AG09319 (cell line): ENCODE results near the gene PTPN7.

Experiments used
- DNase-seq: peaks from one replicate; pipeline ENCODE4 v3.0.0-alpha.2; 2010; ENCODE audit warnings: low read depth; ENCODE audit errors: extremely low read depth
- TF ChIP-seq, protein P1 (sequence below): IDR thresholded peaks from 2 replicates; pipeline ENCODE4 v1.5.1; 2011; ENCODE audit warnings: low read depth, mild to moderate bottlenecking, inconsistent platforms, low read length, moderate library complexity

PTPN7 gene

DNA sequence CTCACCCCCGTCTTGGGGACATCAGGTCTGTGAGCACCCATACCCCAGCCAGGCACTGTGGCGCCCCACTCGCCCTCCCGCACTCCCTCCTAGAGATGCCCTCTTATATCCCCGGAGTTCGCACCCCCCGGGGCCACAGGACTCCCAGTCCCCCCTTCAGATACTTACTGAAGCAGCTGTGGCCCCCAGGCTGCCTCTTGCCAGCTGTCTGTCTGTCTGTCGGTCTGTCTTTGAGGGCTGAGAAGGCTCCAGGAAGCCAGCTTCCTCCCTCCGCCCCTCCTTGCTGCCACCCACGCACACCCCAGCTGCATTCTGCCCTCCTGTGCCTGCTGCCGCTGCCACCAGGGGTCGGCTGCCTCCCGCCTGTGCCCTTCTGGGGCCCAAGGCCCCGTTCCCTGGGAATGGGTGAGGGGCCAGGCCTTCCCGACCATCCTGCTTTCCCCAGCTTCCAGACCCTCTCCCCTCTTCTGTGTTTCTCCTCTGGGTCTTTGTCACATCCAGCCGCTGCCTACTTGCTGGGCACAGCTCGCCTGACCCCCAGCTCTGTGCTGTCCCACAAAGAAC, at the start of gene PTPN7:
TSS of gene PTPN7 (minus strand) at position 226 of the 564 bp plus-strand sequence. CDS start 1,200 bp downstream, outside the sequence.
- no peak for DNase-seq
- TF ChIP-seq, protein P1, sequence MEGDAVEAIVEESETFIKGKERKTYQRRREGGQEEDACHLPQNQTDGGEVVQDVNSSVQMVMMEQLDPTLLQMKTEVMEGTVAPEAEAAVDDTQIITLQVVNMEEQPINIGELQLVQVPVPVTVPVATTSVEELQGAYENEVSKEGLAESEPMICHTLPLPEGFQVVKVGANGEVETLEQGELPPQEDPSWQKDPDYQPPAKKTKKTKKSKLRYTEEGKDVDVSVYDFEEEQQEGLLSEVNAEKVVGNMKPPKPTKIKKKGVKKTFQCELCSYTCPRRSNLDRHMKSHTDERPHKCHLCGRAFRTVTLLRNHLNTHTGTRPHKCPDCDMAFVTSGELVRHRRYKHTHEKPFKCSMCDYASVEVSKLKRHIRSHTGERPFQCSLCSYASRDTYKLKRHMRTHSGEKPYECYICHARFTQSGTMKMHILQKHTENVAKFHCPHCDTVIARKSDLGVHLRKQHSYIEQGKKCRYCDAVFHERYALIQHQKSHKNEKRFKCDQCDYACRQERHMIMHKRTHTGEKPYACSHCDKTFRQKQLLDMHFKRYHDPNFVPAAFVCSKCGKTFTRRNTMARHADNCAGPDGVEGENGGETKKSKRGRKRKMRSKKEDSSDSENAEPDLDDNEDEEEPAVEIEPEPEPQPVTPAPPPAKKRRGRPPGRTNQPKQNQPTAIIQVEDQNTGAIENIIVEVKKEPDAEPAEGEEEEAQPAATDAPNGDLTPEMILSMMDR = no peak

DNA sequence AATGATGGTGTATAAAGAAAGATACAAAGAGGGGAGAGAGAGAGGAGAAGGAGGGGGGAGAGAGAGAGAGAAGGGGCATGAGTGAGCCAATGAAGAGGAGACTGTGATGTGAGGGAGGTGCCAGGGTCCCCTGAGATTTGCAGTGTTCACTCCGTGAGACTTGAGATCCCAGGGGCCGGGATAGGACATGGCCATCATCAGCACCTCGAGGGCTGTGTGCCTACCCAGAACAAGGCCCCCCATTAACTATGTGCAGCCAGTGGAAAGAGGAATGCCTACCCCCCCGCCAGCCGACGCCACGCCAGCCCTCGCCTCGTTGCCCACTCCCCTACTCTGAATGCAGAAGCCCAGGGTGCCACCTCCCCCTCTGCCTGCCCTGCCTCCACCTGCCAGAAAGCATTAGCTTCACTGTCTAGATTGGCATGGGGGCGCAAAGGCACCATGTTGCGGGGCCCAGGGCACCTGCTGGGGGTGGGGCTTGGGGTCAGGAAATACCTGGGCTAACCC, 48.0 kb upstream of the PTPN7 start:
- no peak for DNase-seq
- TF ChIP-seq, protein P1 = no peak

DNA sequence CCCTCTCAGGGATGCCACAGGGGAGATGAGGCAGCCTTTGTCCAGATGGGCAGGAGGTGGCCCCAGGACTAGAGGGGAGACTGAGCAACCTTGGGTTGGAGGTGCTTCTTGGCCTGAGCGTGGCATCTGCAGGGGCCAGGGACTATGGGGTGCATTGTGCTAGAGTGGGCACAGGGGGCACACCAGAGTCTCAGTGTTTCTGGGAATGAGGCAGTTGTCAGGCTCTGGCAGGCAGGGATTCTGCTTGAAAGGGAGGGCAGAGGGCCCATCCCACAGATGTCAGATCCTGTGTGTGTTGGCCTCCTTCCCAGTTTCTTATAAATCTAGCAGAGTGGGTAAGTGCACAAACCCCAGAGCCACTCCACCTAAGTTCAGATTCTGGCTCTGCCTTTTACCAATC, 46.9 kb upstream of the PTPN7 start:
- DNase-seq = peak; percentile 18
- TF ChIP-seq, protein P1 = peak; percentile 9

DNA sequence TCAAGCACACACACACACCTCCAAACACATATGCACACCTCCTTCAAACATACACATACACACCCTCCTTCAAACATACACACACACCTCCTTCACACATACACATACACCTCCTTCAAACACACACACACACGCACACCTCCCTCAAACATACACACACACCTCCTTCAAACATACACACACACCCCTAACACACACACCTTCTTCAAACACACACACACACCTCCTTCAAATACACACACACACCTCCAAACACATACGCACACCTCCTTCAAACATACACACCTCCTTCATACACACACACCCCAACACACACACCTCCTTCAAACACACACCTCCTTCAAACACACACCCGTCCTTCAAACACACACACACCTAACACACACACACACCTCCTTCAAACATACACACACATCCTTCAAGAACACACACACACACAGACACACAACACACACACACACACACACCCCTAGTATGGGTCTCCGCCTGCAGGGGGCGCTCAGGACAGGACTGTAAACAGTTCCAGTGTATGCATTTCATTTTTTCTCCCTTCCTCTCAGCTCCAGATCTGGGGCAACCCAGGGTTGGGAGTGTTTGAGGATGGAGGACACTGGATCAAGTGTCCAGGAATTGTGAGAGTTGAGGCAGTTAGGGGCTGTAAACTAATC, 45.3 kb upstream of the PTPN7 start:
- DNase-seq = no peak
- TF ChIP-seq, protein P1 = no peak; the same call in 1 of the 2 replicates

- TF ChIP-seq, protein P1 = no peak
- no peak for DNase-seq
Observed at GRCh38 chr1:202204065-202204464, 43.7 kb upstream of the PTPN7 start.

GRCh38 chr1:202203238-202204039, 43.0 kb upstream of the PTPN7 start:
- no peak for DNase-seq
- TF ChIP-seq, protein P1 = no peak
